Activated CD8-positive, alpha-beta memory T cell treated with anti-CD3 and anti-CD28 coated beads for 24 hours (primary cell): ENCODE results near the gene PDK1.

ENCODE experiments used
- DNase-seq: peaks from one replicate; pipeline ENCODE4 v3.0.0-alpha.2; 2020

The PDK1 gene

DNA sequence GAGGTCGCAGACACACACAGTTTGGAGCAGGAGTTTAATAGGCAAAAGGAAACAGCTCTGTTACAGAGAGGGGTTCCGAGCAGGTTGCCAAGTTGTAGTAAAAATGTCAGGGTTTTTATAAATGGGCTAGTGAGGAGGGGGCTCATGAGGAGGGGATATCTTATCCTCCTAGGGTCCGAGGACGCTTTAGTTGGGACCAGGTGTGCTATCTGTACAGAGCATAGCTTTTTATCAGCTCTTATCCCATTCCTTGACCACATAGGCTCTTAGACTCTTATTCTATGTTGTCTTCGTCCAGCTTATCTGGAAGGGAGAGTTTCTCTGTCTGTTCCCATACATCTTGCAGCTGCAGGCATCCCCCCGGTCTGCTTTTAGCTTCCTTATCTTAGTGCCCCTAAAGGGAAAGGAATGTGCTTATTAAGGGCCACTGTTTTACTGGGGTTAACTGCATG lies 44.7 kb downstream of the PDK1 start:
- no peak for DNase-seq

- no peak for DNase-seq
These were observed 50.4 kb downstream of the PDK1 start for GRCh38 chr2:172606285-172606684.

GRCh38 chr2:172607379-172607928 lies 51.6 kb downstream of the PDK1 start:
- no peak for DNase-seq

DNA sequence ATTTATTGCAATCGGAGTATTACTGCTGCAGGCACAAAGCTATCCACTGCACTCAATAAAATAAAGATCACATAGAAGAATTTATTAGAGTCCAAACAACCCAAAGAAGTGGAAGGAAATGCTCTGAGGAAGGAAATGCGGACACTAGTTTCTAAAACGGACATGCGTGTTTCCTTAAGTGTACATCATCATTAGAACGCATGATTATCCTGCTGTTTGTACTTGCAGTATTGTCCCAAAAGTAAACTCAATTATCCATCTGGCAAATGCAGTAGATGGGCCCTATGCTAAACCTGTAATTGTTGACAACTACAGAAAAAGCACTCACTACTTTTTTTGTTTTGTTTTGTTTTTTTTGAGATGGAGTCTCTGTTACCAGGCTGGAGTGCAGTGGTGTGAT lies 53.6 kb downstream of the PDK1 start:
- no peak for DNase-seq

GRCh38 chr2:172612051-172612450 lies 56.2 kb downstream of the PDK1 start:
- no peak for DNase-seq

DNA sequence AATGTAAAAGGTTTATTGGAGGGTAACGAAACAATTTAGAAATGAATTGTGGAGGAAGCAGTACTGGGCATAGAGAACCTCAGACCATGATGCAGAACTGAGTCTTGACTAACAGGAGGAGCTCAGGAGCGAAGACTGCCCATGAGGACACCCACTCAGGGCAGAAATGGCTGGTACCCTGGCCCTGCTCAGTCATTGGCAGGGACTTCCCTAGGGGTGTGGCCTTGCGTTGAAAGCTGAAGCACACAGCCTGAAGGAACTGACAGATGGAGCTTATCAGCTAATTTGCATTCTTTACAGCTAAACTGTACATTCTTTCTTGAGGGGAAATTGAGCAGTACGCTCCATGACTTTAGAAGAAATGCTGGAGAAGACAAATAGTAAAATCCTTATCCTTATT lies 57.1 kb downstream of the PDK1 start:
- DNase-seq, result no peak

- no peak for DNase-seq
These were observed 57.8 kb downstream of the PDK1 start for GRCh38 chr2:172613615-172614231.

GRCh38 chr2:172614932-172615331 lies 59.0 kb downstream of the PDK1 start:
- no peak for DNase-seq

- no peak for DNase-seq
These were observed 59.9 kb downstream of the PDK1 start for GRCh38 chr2:172615727-172616261.

DNA sequence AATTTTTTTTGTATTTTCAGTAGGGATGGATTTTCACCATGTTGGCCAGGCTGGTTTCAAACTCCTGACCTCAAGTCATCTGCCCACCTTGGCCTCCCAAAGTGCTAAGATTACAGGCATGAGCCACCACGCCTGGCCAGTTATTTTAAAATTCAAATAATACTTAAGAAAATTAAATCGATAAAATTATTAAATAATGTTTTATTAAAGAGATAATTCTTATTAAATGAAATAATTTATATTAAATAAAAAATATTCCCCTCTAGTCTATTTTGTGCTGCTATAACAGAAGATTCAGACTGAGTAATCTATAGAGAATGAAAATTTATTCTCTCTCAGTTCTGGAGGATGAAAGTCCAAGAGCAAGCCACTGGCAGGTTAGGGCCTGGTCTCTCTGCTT lies 61.2 kb downstream of the PDK1 start:
- no peak for DNase-seq

GRCh38 chr2:172623249-172623965 lies 67.5 kb downstream of the PDK1 start:
- DNase-seq, result no peak

DNA sequence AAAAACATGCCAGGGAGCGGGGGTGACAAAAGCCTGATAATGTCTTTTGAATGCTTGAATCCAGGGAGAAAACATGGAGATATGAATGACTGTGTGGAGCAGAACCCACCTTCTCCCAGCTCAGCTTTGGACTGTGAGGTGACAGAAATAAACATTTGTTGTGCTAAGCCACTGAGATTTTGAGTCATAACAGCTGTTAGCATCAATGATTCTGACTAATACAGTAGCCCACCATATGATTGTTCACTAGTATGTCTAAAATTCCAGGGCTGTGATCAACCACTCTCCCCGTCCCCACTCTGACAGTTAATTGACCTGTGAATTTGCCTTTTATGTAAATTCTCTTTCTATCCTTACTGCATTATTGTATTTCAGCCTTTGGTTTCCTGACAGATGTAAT lies 69.1 kb downstream of the PDK1 start:
- no peak for DNase-seq

GRCh38 chr2:172627181-172627580 lies 71.3 kb downstream of the PDK1 start:
- DNase-seq, result no peak

DNA sequence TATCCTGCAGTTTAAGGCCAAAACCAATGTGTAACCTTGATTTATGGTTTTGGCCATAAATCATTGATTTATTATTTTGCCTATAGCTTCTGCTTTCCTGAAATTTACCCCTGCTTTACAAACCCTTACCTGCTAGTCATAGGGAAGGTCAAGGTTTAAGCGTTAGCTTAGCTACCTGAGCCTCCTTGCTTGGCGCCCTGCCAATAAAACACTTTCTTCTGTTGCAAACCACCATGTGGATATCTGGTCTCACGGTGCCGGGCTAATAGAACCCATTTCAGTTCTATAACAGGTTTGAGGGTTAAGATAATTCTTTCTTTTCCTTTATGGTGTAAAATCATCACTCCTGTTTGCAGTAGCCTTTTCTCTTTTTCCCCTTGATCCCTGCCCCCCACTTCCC lies 72.2 kb downstream of the PDK1 start:
- no peak for DNase-seq

DNA sequence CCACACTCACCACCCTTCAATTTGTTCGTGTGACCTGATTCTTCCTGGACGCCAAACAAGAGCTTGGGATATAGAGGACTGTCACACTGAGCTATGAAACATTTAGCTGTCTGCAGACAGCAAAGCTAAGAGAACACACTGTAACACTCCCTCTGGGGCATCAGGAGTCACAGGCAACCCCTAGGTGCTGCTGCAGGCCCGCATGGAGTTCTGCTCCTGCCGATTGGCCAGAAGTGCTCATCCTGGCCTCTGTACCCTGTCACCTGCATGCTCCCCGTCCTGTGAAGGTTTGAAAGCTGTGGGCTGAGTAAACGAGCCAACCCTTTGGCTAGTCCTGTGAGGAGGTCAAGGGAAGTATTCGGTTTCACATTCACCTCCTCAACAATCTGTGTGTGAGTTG lies 73.7 kb downstream of the PDK1 start:
- DNase-seq, result no peak

DNA sequence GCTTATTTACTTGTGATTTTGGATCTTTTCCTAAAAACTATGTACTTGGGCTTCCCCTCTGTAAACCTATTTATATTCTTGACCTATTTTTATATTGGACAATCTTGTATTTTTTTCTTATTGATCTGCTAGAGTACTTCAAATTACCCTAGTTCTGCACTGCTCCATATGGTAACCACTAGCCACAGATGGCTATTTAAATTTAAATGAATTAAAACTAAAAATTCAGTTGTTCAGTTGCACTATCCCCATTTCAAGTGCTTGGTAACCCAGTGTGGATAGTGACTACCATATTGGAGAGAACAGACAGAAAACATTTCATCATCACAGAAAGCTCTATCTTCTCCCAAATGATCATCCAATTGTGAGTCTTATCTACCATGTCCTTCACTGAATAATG lies 74.3 kb downstream of the PDK1 start:
- no peak for DNase-seq

DNA sequence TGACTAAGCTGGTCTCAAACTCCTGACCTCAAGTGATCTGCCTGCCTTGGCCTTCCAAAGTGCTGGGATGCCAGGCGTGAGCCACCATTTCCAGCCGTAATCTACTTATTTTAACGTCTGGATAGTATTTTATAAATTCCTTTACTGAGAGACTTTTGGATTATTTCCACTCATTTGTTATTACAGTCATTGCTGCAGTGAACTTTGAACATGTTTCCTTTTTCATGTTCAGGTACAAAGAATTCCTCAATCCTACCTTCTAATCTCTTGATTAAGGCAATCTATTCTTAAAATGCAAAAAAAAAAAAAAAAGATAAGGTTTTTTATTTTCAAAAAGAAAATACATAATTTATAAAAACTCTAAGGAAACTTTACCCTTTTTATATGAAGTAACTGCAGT lies 78.6 kb downstream of the PDK1 start:
- DNase-seq, result no peak

GRCh38 chr2:172635548-172635947 lies 79.7 kb downstream of the PDK1 start:
- DNase-seq, result no peak

GRCh38 chr2:172639256-172639655 lies 83.4 kb downstream of the PDK1 start:
- DNase-seq, result no peak

DNA sequence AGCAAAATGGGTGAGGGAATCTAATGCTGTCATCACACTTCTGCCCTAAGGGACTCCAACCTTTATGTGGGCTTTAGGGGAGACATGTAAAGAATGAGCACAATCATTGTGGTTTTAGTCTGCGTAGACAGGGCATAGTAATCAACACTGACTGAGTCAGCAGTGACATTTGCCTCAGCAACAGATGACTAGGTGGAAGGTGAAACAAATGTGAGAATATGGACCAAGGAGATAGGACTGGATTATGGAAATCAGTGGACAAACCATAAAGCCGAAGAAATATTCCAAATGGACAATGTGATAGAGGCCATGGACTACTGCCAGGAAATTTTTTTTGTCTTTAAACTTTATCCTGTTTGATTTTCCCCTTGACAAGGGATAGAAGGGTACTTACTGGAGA lies 83.9 kb downstream of the PDK1 start:
- DNase-seq, result no peak

DNA sequence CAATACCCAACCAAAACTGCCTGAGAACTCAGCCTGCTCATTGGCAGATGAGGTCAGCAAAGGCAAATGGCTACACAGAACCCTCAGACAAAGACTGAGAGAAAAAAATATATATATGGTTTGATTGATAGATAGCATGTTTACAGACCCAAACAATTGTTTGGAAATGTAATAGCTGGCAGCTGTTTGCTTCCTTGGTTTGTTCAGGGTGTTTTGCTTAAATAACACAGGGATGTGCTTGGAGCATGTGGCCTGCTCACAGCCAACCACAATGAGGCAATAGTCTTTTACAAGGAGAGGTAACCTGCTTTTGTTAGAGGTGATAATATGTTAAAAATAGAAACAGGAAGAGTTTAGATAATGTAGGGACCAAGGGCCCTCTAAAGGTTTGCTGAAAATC lies 84.5 kb downstream of the PDK1 start:
- DNase-seq, result no peak

DNA sequence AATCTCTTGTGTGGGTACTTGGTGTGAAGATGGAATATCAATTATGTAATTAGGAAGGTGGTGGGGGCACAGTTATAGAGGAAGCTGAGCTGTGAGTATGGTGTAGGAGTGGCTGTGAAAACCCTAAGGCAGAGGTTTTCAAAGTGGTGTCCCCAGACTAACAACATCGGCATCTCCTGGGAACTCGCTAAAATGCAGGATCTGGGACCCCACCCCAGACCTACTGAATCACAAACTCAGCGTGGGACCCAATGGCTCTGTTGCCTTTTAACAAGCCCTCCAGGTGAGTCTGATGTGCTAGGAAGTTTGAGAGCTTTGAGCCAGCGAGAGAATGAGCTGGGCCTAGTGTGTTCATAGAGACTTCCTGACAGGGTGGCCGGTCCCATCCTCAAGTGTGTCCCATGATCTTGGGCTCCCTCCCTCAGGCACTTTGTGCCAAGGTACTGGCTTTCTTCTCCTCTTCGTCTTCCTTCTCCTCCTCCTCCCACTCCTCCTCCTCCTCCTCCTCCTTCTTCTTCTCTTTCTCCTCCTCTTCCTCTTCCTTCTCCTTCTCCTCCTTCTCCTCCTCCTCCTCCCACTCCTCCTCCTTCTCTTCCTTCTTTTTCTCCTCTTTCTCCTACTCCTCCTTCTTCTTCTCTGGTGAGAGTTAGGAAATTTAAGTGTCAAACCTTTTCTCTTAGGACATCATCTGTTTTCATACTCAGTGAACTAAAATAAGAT lies 86.6 kb downstream of the PDK1 start:
- no peak for DNase-seq

DNA sequence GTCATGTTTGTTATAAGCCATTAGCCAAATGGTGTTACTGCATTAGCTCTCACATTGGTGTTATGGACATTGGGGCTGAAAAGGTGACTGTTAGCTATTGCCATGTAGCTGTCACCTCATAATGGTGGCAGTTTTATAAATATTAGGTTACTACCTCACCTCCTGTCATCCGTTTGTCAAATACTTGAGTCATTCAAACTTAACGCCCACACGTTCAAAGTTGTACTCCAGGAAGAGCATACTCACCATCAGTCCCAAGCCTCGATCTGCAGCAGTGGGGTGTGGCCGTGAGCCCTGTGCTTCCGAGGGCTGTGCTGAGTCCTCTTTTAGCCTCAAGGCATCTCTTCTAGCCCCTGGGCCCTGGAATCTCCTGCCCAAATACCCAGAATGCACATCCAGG lies 87.3 kb downstream of the PDK1 start:
- no peak for DNase-seq

GRCh38 chr2:172647439-172647838 lies 91.5 kb downstream of the PDK1 start:
- DNase-seq, result no peak
